H9 (cell line): ENCODE results near the gene EIF2S2. TPM values are rescaled to one million over a fixed set of nuclear protein-coding genes. Genes with fewer than 3 reads are reported as not detected.

Experiments
- DNase-seq: peaks from one replicate; pipeline ENCODE4 v3.0.0-alpha.2; 2017
- H2AFZ ChIP-seq: one replicate; pipeline ENCODE4 v1.6.1; 2013; ENCODE audit warnings: mild to moderate bottlenecking, low read length, control low read depth, moderate library complexity
- H2AK5ac ChIP-seq: 2 replicates; pipeline ENCODE4 v1.6.1; 2013; ENCODE audit warnings: low read length, control low read depth, mixed read lengths; ENCODE audit not compliant: insufficient read length
- H2BK120ac ChIP-seq: one replicate; pipeline ENCODE4 v1.6.1; 2013; ENCODE audit warnings: low read depth, mild to moderate bottlenecking, low read length, control low read depth, inconsistent platforms; ENCODE audit not compliant: poor library complexity, severe bottlenecking
- H2BK12ac ChIP-seq: 2 replicates; pipeline ENCODE4 v1.6.1; 2013; ENCODE audit warnings: low read length, control low read depth, mixed read lengths, low read depth; ENCODE audit not compliant: insufficient read length
- H2BK15ac ChIP-seq: 2 replicates; pipeline ENCODE4 v1.6.1; 2013; ENCODE audit warnings: low read depth, low read length, control low read depth
- H2BK20ac ChIP-seq: one replicate; pipeline ENCODE4 v1.6.1; 2013; ENCODE audit warnings: low read depth, mild to moderate bottlenecking, low read length, control low read depth, inconsistent platforms; ENCODE audit not compliant: poor library complexity, severe bottlenecking
- H2BK5ac ChIP-seq: 2 replicates; pipeline ENCODE4 v1.6.1; 2013; ENCODE audit warnings: low read length, control low read depth, mixed read lengths; ENCODE audit not compliant: insufficient read length
- H3K14ac ChIP-seq: 2 replicates; pipeline ENCODE4 v1.6.1; 2013; ENCODE audit warnings: low read length, control low read depth; ENCODE audit not compliant: insufficient read depth
- H3K18ac ChIP-seq: 2 replicates; pipeline ENCODE4 v1.6.1; 2013; ENCODE audit warnings: low read depth, mild to moderate bottlenecking, mixed read lengths, low read length, control low read depth; ENCODE audit not compliant: insufficient read length
- H3K23ac ChIP-seq: 2 replicates; pipeline ENCODE4 v1.6.1; 2013; ENCODE audit warnings: low read length, control low read depth, mixed read lengths, low read depth; ENCODE audit not compliant: insufficient read length
- H3K23me2 ChIP-seq: 2 replicates; pipeline ENCODE4 v1.6.1; 2013; ENCODE audit warnings: low read depth, mild to moderate bottlenecking, mixed read lengths, low read length, control low read depth; ENCODE audit not compliant: insufficient read length, poor library complexity, severe bottlenecking
- H3K27ac ChIP-seq: 2 replicates; pipeline ENCODE4 v1.5.1; 2013; ENCODE audit warnings: low read length, control low read depth, mixed read lengths, low read depth; ENCODE audit not compliant: insufficient read length
- H3K27me3 ChIP-seq: 2 replicates; pipeline ENCODE4 v1.6.1; 2013; ENCODE audit warnings: low read length, control low read depth, inconsistent platforms; ENCODE audit not compliant: insufficient read depth
- H3K4ac ChIP-seq: 2 replicates; pipeline ENCODE4 v1.6.1; 2013; ENCODE audit warnings: low read depth, mild to moderate bottlenecking, control low read depth, inconsistent platforms, low read length, moderate library complexity
- H3K4me1 ChIP-seq: 2 replicates; pipeline ENCODE4 v1.6.1; 2013; ENCODE audit warnings: low read length, control low read depth, inconsistent platforms; ENCODE audit not compliant: insufficient read depth
- H3K4me2 ChIP-seq: 2 replicates; pipeline ENCODE4 v1.6.1; 2013; ENCODE audit warnings: low read length, control low read depth, mixed read lengths; ENCODE audit not compliant: insufficient read length, insufficient read depth
- H3K56ac ChIP-seq: 2 replicates; pipeline ENCODE4 v1.6.1; 2013; ENCODE audit warnings: low read depth, mild to moderate bottlenecking, mixed read lengths, low read length, control low read depth; ENCODE audit not compliant: insufficient read length
- H3K79me1 ChIP-seq: 2 replicates; pipeline ENCODE4 v1.6.1; 2013; ENCODE audit warnings: low read depth, mild to moderate bottlenecking, moderate library complexity, low read length, control low read depth, inconsistent platforms; ENCODE audit not compliant: insufficient read depth, poor library complexity, severe bottlenecking
- H3K79me2 ChIP-seq: 2 replicates; pipeline ENCODE4 v1.6.1; 2013; ENCODE audit warnings: low read length, control low read depth, inconsistent platforms; ENCODE audit not compliant: insufficient read depth
- H3K9ac ChIP-seq: 2 replicates; pipeline ENCODE4 v1.6.1; 2013; ENCODE audit warnings: low read length, control low read depth, mixed read lengths; ENCODE audit not compliant: insufficient read length; ENCODE audit errors: extremely low read depth
- H3K9me3 ChIP-seq: one replicate; pipeline ENCODE4 v1.6.1; 2013; ENCODE audit warnings: low read depth, low read length, inconsistent platforms; ENCODE audit not compliant: control insufficient read depth
- H3T11ph ChIP-seq: one replicate; pipeline ENCODE4 v1.6.1; 2013; ENCODE audit warnings: mild to moderate bottlenecking, low read length, control low read depth, inconsistent platforms
- H4K20me1 ChIP-seq: one replicate; pipeline ENCODE4 v1.6.1; 2013; ENCODE audit not compliant: control insufficient read depth, insufficient read length, insufficient read depth
- H4K5ac ChIP-seq: 2 replicates; pipeline ENCODE4 v1.6.1; 2013; ENCODE audit warnings: low read depth, mild to moderate bottlenecking, mixed read lengths, low read length, control low read depth; ENCODE audit not compliant: insufficient read length
- H4K8ac ChIP-seq: replicated peaks from 2 replicates; pipeline ENCODE4 v1.6.1; 2013; ENCODE audit warnings: low read length, control low read depth, mixed read lengths, low read depth; ENCODE audit not compliant: insufficient read length
- H4K91ac ChIP-seq: 2 replicates; pipeline ENCODE4 v1.6.1; 2013; ENCODE audit warnings: low read depth, mild to moderate bottlenecking, moderate library complexity, mixed read lengths, low read length, control low read depth; ENCODE audit not compliant: insufficient read length
- H3K27ac Mint-ChIP-seq, 3 experiments: 2 replicates in 2 of 3; 3 replicates in 1 of 3; pipeline ENCODE4 v1.8.0; 2020 to 2021; ENCODE audit warnings: mixed read lengths in 3 of 3, mild to moderate bottlenecking in 1 of 3, moderate library complexity in 1 of 3
- H3K27me3 Mint-ChIP-seq: 2 replicates; pipeline ENCODE4 v1.8.0; 2021; ENCODE audit warnings: low read depth, mild to moderate bottlenecking, moderate library complexity, mixed read lengths
- H3K36me3 Mint-ChIP-seq, 3 experiments: 2 replicates in 2 of 3; 3 replicates in 1 of 3; pipeline ENCODE4 v1.8.0; 2020 to 2021; ENCODE audit warnings: low read depth in 3 of 3, mixed read lengths in 3 of 3; ENCODE audit not compliant: insufficient read depth in 1 of 3
- H3K4me1 Mint-ChIP-seq, 2 experiments: 2 replicates each; pipeline ENCODE4 v1.8.0; 2020; ENCODE audit warnings: mixed read lengths in 2 of 2
- H3K4me3 Mint-ChIP-seq, 2 experiments: 2 replicates in 1 of 2; 3 replicates in 1 of 2; pipeline ENCODE4 v1.8.0; 2020 to 2021; ENCODE audit warnings: mild to moderate bottlenecking in 2 of 2, mixed read lengths in 2 of 2, moderate library complexity in 1 of 2
- H3K9me3 Mint-ChIP-seq, 2 experiments: 2 replicates in 1 of 2; 3 replicates in 1 of 2; pipeline ENCODE4 v1.8.0; 2020; ENCODE audit warnings: mild to moderate bottlenecking in 2 of 2, mixed read lengths in 2 of 2, moderate library complexity in 1 of 2
- WGBS: extraction: QIAGEN DNeasy Blood & Tissue Kit; methylation state at CpG from one replicate; pipeline ENCODE4 v1.1.7; 2013; ENCODE audit warnings: missing lambda C conversion rate, low lambda C conversion rate, mixed read lengths; ENCODE audit not compliant: insufficient read length; ENCODE audit errors: extremely low coverage; 5-methylcytosine and 5-hydroxymethylcytosine counted together
- total RNA-seq: library from RNA; stranded (reverse); gene quantifications from 2 replicates; pipeline ENCODE4 v1.2.1, GENCODE V29; 2021
- TF ChIP-seq, protein P1 (sequence below): fragments of 200-600 bp; sonication (generic); conservative IDR thresholded peaks from 3 replicates; pipeline ENCODE4 v1.8.0; 2021; ENCODE audit warnings: antibody characterized with exemption, mild to moderate bottlenecking

The EIF2S2 gene
- total RNA-seq, 1 experiment from 2014 or later: 188 TPM

DNA sequence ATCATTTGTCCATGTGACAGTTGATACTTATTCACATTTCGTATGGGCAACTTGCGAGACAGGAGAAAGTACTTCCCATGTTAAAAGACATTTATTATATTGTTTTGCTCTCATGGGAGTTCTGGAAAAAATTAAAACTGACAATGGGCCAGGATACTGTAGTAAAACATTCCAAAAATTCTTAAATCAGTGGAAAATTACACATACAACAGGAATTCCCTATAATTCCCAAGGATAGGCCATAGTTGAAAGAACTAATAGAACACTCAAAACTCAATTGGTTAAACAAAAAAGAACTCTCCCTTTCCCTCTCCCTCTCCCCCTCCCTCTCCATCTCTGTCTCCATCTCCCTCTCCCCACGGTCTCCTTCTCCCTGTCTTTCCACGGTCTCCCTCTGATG lies 19.4 kb upstream of the EIF2S2 start:
- no peaks in the 10 kb centered on the region for H3K23me2 ChIP-seq

More for the DNA sequence above, 19.4 kb upstream of the EIF2S2 start:
- Histone ChIP-seq H3T11ph (no peak overlapping the region), H3K9me3 (no peaks in the 10 kb centered on the region), H2AFZ (no peak overlapping the region), H3K56ac (no peak overlapping the region), H2BK5ac (no peak overlapping the region), H2BK20ac (no peak overlapping the region), H2BK12ac (no peak overlapping the region), H3K18ac (no peak overlapping the region), H3K4ac (no peak overlapping the region), H3K79me2 (no peaks in the 10 kb centered on the region), H3K14ac (no peak overlapping the region), H3K23ac (no peak overlapping the region), H4K20me1 (no peaks in the 10 kb centered on the region), H4K8ac (no peak overlapping the region), H2BK15ac (no peak overlapping the region), H4K5ac (no peak overlapping the region), H3K4me1 (no peaks in the 10 kb centered on the region), H3K27ac (no peak overlapping the region), H3K79me1 (no peaks in the 10 kb centered on the region), H2BK120ac (no peak overlapping the region), H3K9ac (no peak overlapping the region), H3K4me2 (no peak overlapping the region), H3K27me3 (no peaks in the 10 kb centered on the region), H4K91ac (no peak overlapping the region), H2AK5ac (no peak overlapping the region)
- peaks cover 0 to 11% (median 3%) of the 10 kb centered on the region in 3 experiments; a peak in 5 of 7 replicates for H3K36me3 Mint-ChIP-seq
- no peak for DNase-seq
- H3K9me3 Mint-ChIP-seq: peaks cover 14 to 18% of the 10 kb centered on the region in 2 experiments
- H3K4me1 Mint-ChIP-seq: peaks cover 2 to 3% of the 10 kb centered on the region in 2 experiments; a peak in 3 of 4 replicates
- peak overlapping the region in 1 of 3 experiments; percentile 33; a peak in 1 of 7 replicates for H3K27ac Mint-ChIP-seq
- no peak overlapping the region for H3K4me3 Mint-ChIP-seq
- no CpG with 5 or more reads among the region's 4 CpGs for WGBS
- TF ChIP-seq, protein P1, sequence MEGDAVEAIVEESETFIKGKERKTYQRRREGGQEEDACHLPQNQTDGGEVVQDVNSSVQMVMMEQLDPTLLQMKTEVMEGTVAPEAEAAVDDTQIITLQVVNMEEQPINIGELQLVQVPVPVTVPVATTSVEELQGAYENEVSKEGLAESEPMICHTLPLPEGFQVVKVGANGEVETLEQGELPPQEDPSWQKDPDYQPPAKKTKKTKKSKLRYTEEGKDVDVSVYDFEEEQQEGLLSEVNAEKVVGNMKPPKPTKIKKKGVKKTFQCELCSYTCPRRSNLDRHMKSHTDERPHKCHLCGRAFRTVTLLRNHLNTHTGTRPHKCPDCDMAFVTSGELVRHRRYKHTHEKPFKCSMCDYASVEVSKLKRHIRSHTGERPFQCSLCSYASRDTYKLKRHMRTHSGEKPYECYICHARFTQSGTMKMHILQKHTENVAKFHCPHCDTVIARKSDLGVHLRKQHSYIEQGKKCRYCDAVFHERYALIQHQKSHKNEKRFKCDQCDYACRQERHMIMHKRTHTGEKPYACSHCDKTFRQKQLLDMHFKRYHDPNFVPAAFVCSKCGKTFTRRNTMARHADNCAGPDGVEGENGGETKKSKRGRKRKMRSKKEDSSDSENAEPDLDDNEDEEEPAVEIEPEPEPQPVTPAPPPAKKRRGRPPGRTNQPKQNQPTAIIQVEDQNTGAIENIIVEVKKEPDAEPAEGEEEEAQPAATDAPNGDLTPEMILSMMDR: no peak
- peaks cover 29% of the 10 kb centered on the region for H3K27me3 Mint-ChIP-seq
